Liver (tissue), 3 donors: ENCODE measurements around the gene CRHR2.

ENCODE experiments used
- CTCF ChIP-seq: fragments of 150-350 bp; IDR thresholded peaks from 2 replicates; pipeline ENCODE4 v1.5.1; 2017; ENCODE audit warnings: improper control_type of control experiment, low read depth, low read length; ENCODE audit not compliant: missing input control
- EGR1 ChIP-seq, 2 donors: IDR thresholded peaks; 2 replicates each; pipeline ENCODE4 v1.6.1; 2016 to 2018; ENCODE audit warnings: antibody characterized with exemption in 2 of 2, low read depth in 2 of 2
- RAD21 ChIP-seq, 2 donors: IDR thresholded peaks; 2 replicates each; pipeline ENCODE4 v1.6.1; 2016; ENCODE audit warnings: antibody characterized with exemption in 2 of 2, mild to moderate bottlenecking in 2 of 2
- RXRA ChIP-seq, 2 donors: IDR thresholded peaks; 2 replicates each; pipeline ENCODE4 v1.6.1; 2017 to 2018; ENCODE audit warnings: antibody characterized with exemption in 2 of 2, mild to moderate bottlenecking in 1 of 2
- TAF1 ChIP-seq: conservative IDR thresholded peaks from 2 replicates; pipeline ENCODE4 v1.6.1; 2016; ENCODE audit warnings: antibody characterized with exemption, mild to moderate bottlenecking
- YY1 ChIP-seq: IDR thresholded peaks from 2 replicates; pipeline ENCODE4 v1.6.1; 2016; ENCODE audit warnings: antibody characterized with exemption, mild to moderate bottlenecking
- TF ChIP-seq, protein P1 (sequence below): IDR thresholded peaks from 2 replicates; pipeline ENCODE4 v1.6.1; 2016; ENCODE audit warnings: antibody characterized with exemption, mild to moderate bottlenecking
- TF ChIP-seq, protein P2 (sequence below): IDR thresholded peaks from 2 replicates; pipeline ENCODE4 v1.6.1; 2016; ENCODE audit warnings: antibody characterized with exemption
- donor health status: healthy.
- donor health status: healthy.

DNA sequence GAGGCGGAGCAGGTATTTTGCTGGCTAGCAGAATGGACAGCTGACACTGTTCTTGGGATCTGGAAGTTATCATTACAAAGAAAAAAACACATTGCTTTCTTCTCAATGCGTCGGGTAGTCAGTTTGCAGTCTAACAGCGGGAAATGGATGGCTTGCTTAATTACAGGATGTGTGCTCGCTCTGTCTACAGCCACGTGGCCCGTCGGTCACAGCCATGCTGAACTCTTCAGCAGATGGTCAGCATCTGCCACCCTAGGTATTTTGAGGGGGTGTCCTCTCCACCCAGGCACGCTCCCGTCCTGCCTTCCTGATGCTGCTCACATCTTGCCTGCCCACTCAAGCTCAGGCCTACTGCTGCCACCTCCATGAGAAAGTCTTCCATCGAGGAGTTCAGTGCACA lies 49.3 kb upstream of the CRHR2 start:
- TF ChIP-seq CTCF (no peak), YY1 (no peak), RAD21 (IDR thresholded peaks at IDR 0.05) (no peak), TAF1 (no peak), RXRA (IDR thresholded peaks at IDR 0.05) (no peak), EGR1 (IDR thresholded peaks at IDR 0.05; ENCODE audit: low read depth in 2 of 2) (no peak)
- TF ChIP-seq, protein P1, sequence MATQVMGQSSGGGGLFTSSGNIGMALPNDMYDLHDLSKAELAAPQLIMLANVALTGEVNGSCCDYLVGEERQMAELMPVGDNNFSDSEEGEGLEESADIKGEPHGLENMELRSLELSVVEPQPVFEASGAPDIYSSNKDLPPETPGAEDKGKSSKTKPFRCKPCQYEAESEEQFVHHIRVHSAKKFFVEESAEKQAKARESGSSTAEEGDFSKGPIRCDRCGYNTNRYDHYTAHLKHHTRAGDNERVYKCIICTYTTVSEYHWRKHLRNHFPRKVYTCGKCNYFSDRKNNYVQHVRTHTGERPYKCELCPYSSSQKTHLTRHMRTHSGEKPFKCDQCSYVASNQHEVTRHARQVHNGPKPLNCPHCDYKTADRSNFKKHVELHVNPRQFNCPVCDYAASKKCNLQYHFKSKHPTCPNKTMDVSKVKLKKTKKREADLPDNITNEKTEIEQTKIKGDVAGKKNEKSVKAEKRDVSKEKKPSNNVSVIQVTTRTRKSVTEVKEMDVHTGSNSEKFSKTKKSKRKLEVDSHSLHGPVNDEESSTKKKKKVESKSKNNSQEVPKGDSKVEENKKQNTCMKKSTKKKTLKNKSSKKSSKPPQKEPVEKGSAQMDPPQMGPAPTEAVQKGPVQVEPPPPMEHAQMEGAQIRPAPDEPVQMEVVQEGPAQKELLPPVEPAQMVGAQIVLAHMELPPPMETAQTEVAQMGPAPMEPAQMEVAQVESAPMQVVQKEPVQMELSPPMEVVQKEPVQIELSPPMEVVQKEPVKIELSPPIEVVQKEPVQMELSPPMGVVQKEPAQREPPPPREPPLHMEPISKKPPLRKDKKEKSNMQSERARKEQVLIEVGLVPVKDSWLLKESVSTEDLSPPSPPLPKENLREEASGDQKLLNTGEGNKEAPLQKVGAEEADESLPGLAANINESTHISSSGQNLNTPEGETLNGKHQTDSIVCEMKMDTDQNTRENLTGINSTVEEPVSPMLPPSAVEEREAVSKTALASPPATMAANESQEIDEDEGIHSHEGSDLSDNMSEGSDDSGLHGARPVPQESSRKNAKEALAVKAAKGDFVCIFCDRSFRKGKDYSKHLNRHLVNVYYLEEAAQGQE = no peak
- TF ChIP-seq, protein P2, sequence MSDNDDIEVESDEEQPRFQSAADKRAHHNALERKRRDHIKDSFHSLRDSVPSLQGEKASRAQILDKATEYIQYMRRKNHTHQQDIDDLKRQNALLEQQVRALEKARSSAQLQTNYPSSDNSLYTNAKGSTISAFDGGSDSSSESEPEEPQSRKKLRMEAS = no peak
